HG02943 (cell line): ENCODE data around the gene TSPAN13.

Experiments
- ATAC-seq: cut with Tn5 transposase; IDR thresholded peaks from one replicate; pipeline ENCODE4 v1.9.1; 2021; ENCODE audit warnings: mild to moderate bottlenecking, low read depth, moderate library complexity; ENCODE audit not compliant: unreplicated experiment

Gene TSPAN13

GRCh38 chr7:16810112-16810511 is 56.6 kb downstream of the TSPAN13 start:
- ATAC-seq: no peak

GRCh38 chr7:16810573-16810972 is 57.0 kb downstream of the TSPAN13 start:
- no peak for ATAC-seq

GRCh38 chr7:16811551-16811950 is 58.0 kb downstream of the TSPAN13 start:
- no peak for ATAC-seq

GRCh38 chr7:16812542-16813231 is 59.1 kb downstream of the TSPAN13 start:
- no peak for ATAC-seq

GRCh38 chr7:16813232-16813616 is 59.7 kb downstream of the TSPAN13 start:
- ATAC-seq: no peak

GRCh38 chr7:16815001-16815400 is 61.4 kb downstream of the TSPAN13 start:
- ATAC-seq: no peak

- no peak for ATAC-seq
Observed at GRCh38 chr7:16816824-16817223, 63.3 kb downstream of the TSPAN13 start.

- ATAC-seq: no peak
Observed at GRCh38 chr7:16817536-16817935, 64.0 kb downstream of the TSPAN13 start.

GRCh38 chr7:16818732-16819131 is 65.2 kb downstream of the TSPAN13 start:
- ATAC-seq: no peak

- no peak for ATAC-seq
Observed at GRCh38 chr7:16822029-16822428, 68.5 kb downstream of the TSPAN13 start.

- ATAC-seq: no peak
Observed at GRCh38 chr7:16826060-16826459, 72.5 kb downstream of the TSPAN13 start.

GRCh38 chr7:16833373-16833772 is 79.8 kb downstream of the TSPAN13 start:
- no peak for ATAC-seq
